Neural crest cell (in vitro differentiated cells): Measurements from ENCODE around the gene PRRC2C. TPM values are rescaled to one million over a fixed set of nuclear protein-coding genes. Genes with fewer than 3 reads are reported as not detected.

Source experiments
- DNase-seq: peaks from one replicate; pipeline ENCODE4 v3.0.0; 2021; ENCODE audit warnings: low read depth, mixed read lengths, low spot score
- H3K27ac Mint-ChIP-seq: one replicate; pipeline ENCODE4 v1.8.0; 2021; ENCODE audit warnings: mild to moderate bottlenecking, mixed read lengths; ENCODE audit not compliant: unreplicated experiment
- H3K27me3 Mint-ChIP-seq: 2 replicates; pipeline ENCODE4 v1.8.0; 2021; ENCODE audit warnings: low read depth, mild to moderate bottlenecking, mixed read lengths
- H3K36me3 Mint-ChIP-seq: 2 replicates; pipeline ENCODE4 v1.8.0; 2021; ENCODE audit warnings: low read depth, mild to moderate bottlenecking, mixed read lengths
- H3K4me1 Mint-ChIP-seq: 2 replicates; pipeline ENCODE4 v1.8.0; 2021; ENCODE audit warnings: mixed read lengths
- H3K4me3 Mint-ChIP-seq: one replicate; pipeline ENCODE4 v1.8.0; 2021; ENCODE audit warnings: mild to moderate bottlenecking, mixed read lengths
- H3K9me3 Mint-ChIP-seq: 2 replicates; pipeline ENCODE4 v1.8.0; 2021; ENCODE audit warnings: mixed read lengths
- total RNA-seq: library from RNA; stranded (reverse); gene quantifications from 2 replicates; pipeline ENCODE4 v1.2.1, GENCODE V29; 2021
- TF ChIP-seq, protein P1 (sequence below): fragments of 200-600 bp; sonication (generic); conservative IDR thresholded peaks from 2 replicates; pipeline ENCODE4 v1.5.0; 2021; ENCODE audit warnings: antibody characterized with exemption, mild to moderate bottlenecking

PRRC2C gene
- total RNA-seq, 1 donor from 2014 or later, result 218 TPM

- H3K9me3 Mint-ChIP-seq, result no peaks in the 10 kb centered on the region
- H3K27ac Mint-ChIP-seq, result no peak overlapping the region
- H3K27me3 Mint-ChIP-seq, result peaks cover 3% of the 10 kb centered on the region
- peaks cover 4% of the 10 kb centered on the region for H3K4me1 Mint-ChIP-seq
- H3K4me3 Mint-ChIP-seq, result no peak overlapping the region
- TF ChIP-seq, protein P1, sequence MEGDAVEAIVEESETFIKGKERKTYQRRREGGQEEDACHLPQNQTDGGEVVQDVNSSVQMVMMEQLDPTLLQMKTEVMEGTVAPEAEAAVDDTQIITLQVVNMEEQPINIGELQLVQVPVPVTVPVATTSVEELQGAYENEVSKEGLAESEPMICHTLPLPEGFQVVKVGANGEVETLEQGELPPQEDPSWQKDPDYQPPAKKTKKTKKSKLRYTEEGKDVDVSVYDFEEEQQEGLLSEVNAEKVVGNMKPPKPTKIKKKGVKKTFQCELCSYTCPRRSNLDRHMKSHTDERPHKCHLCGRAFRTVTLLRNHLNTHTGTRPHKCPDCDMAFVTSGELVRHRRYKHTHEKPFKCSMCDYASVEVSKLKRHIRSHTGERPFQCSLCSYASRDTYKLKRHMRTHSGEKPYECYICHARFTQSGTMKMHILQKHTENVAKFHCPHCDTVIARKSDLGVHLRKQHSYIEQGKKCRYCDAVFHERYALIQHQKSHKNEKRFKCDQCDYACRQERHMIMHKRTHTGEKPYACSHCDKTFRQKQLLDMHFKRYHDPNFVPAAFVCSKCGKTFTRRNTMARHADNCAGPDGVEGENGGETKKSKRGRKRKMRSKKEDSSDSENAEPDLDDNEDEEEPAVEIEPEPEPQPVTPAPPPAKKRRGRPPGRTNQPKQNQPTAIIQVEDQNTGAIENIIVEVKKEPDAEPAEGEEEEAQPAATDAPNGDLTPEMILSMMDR, result no peak
- H3K36me3 Mint-ChIP-seq, result no peaks in the 10 kb centered on the region
- DNase-seq, result no peak
These were observed 13.1 kb upstream of the PRRC2C start for GRCh38 chr1:171472183-171472647.

DNA sequence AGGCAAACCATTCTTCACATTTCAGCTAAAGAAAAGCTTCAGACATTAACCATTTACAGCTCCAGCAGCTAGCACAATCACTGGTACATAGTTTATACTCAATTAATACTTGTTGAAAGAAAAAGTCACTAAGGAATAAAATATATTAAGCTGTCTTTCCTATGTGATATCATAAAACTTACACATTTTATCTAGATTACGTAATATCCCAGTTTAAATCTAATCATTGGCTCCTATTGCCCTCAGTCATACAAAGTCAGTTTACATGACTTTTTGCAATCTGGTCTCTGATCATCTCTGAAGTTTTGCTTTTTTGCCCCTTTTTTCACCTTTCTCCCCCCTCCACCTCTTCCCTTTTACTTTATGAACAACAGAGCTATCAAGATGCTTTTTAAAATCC is 8.5 kb upstream of the PRRC2C start:
- no peak for DNase-seq
- H3K4me1 Mint-ChIP-seq, result peaks cover 1% of the 10 kb centered on the region
- TF ChIP-seq, protein P1, result no peak
- no peak overlapping the region for H3K4me3 Mint-ChIP-seq
- no peak overlapping the region for H3K27ac Mint-ChIP-seq
- no peaks in the 10 kb centered on the region for H3K36me3 Mint-ChIP-seq
- peaks cover 3% of the 10 kb centered on the region for H3K27me3 Mint-ChIP-seq
- H3K9me3 Mint-ChIP-seq, result no peaks in the 10 kb centered on the region

DNA sequence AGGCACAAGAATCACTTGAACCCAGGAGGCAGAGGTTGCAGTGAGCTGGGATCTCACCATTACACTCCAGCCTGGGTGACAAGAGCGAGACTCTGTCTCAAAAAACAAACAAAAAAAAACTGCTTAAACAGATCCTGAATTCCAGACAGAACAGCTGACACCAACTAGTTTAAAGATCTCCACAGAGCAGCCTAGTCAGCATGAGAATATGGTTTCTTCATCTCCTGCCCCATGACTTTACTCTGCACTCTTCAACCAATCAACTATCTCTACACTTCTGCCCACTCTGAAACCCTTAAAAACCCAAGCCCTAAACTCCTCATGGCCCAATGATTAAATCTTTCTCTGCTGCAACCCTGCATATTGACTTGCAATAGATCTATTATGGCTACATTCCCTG is 7.5 kb upstream of the PRRC2C start:
- Mint-ChIP-seq H3K36me3 (no peaks in the 10 kb centered on the region), H3K4me1 (peaks cover 10% of the 10 kb centered on the region), H3K9me3 (no peaks in the 10 kb centered on the region), H3K27ac (no peak overlapping the region), H3K4me3 (no peak overlapping the region), H3K27me3 (peaks cover 3% of the 10 kb centered on the region)
- TF ChIP-seq, protein P1, result no peak
- no peak for DNase-seq

GRCh38 chr1:171480035-171480434 is 5.3 kb upstream of the PRRC2C start:
- H3K9me3 Mint-ChIP-seq, result no peaks in the 10 kb centered on the region
- no peaks in the 10 kb centered on the region for H3K36me3 Mint-ChIP-seq
- peaks cover 3% of the 10 kb centered on the region for H3K27me3 Mint-ChIP-seq
- H3K27ac Mint-ChIP-seq, result no peak overlapping the region
- DNase-seq, result no peak
- peaks cover 17% of the 10 kb centered on the region for H3K4me1 Mint-ChIP-seq
- TF ChIP-seq, protein P1, result no peak
- H3K4me3 Mint-ChIP-seq, result no peak overlapping the region

DNA sequence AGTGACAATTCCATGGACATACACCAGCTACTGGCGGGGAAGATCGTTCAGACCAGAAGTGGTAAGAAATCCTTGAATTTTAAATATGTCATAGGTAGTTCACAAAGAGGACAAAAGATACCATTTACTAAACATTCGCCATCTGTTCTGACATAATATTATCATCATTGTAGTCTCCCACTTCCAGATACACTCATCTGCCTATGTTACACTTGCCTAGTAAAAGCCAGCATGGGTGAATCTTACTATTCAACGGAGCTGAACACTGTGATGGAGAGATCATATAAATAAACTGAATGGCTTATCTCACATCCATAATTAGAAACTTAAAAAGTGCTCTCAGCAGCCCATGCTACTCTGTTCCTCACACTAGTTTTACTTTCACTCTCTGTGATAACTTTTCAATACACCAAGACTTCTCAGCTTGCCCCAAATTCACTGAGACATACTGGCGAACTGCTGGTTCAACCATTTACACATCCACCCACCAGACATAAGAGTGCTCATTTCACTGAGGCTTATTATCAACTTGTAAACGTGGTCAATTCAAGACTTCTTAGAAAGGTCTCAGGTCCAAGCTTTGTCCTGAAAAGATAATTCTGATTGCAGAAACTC is 463 bp upstream of the PRRC2C start:
- H3K27ac Mint-ChIP-seq, result peak overlapping the region; percentile 96
- H3K36me3 Mint-ChIP-seq, result peaks cover 2% of the 10 kb centered on the region
- H3K4me3 Mint-ChIP-seq, result peak overlapping the region; percentile 98
- no peaks in the 10 kb centered on the region for H3K27me3 Mint-ChIP-seq
- H3K4me1 Mint-ChIP-seq, result peaks cover 52% of the 10 kb centered on the region
- H3K9me3 Mint-ChIP-seq, result no peaks in the 10 kb centered on the region
- DNase-seq, result no peak
- TF ChIP-seq, protein P1, result no peak
